Immature natural killer cell (primary cell): ENCODE results near the gene CT45A5. TPM values are rescaled to one million over a fixed set of nuclear protein-coding genes. Genes with fewer than 3 reads are reported as not detected.
"Not testable (repeated sequence)": the region's sequence is repeated elsewhere in the genome, so short reads cannot be mapped to it uniquely, and the experiment has no call there.

Experiments used
- DNase-seq, 3 donors: peaks; one replicate each; pipeline ENCODE4 v3.0.0; 2022; ENCODE audit warnings: mixed read lengths in 1 of 3
- H3K27ac Mint-ChIP-seq, 6 donors: one replicate each; pipeline ENCODE4 v1.8.0; 2020; ENCODE audit warnings: mixed read lengths in 6 of 6, mild to moderate bottlenecking in 5 of 6, inconsistent platforms in 4 of 6, moderate library complexity in 3 of 6
- H3K27me3 Mint-ChIP-seq, 3 donors: one replicate each; pipeline ENCODE4 v1.8.0; 2020 to 2021; ENCODE audit warnings: low read depth in 3 of 3, mild to moderate bottlenecking in 3 of 3, mixed read lengths in 3 of 3, moderate library complexity in 3 of 3, inconsistent platforms in 1 of 3
- H3K36me3 Mint-ChIP-seq, 3 donors: one replicate each; pipeline ENCODE4 v1.8.0; 2020; ENCODE audit warnings: mixed read lengths in 3 of 3, inconsistent platforms in 2 of 3, mild to moderate bottlenecking in 2 of 3
- H3K4me1 Mint-ChIP-seq, 2 donors: one replicate each; pipeline ENCODE4 v1.8.0; 2020; ENCODE audit warnings: inconsistent platforms in 2 of 2, mild to moderate bottlenecking in 2 of 2, mixed read lengths in 2 of 2, moderate library complexity in 1 of 2
- H3K4me3 Mint-ChIP-seq, 5 donors: one replicate each; pipeline ENCODE4 v1.8.0; 2020; ENCODE audit warnings: mild to moderate bottlenecking in 5 of 5, mixed read lengths in 5 of 5, inconsistent platforms in 3 of 5, moderate library complexity in 3 of 5
- H3K9me3 Mint-ChIP-seq, 6 donors: one replicate each; pipeline ENCODE4 v1.8.0; 2020; ENCODE audit warnings: mild to moderate bottlenecking in 6 of 6, mixed read lengths in 6 of 6, inconsistent platforms in 4 of 6, moderate library complexity in 3 of 6
- polyA plus RNA-seq, 3 donors: library from polyadenylated mRNA; unstranded; fragments of 300-500 nt; fragmentation: Illumina TruSeq; gene quantifications; one replicate each; pipeline ENCODE4 v1.2.3, GENCODE V29; 2021

The CT45A5 gene
- not detected for polyA plus RNA-seq

DNA sequence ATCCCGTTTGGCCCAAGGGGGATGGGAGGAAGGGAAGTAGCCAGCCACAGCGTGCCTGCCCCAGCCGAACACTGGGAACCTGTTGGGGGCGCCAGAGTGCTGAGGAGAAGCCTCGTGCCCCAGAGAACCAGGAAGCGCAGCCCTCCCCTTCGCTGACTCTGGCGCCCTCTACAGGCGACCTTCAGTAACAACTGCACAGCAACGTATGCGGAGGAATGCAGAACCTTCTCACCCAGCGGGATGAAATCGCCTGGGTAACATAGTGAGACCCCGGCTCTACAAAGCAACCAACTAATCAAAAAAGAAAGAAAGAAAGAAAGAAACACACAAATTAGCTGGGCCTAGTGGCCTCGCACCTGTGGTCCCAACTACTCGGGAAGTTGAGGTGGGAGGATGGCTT lies at the start of gene CT45A5:
TSS of gene CT45A5 (minus strand) at position 101 of the 400 bp plus-strand sequence. CDS start 3,774 bp downstream, outside the sequence.
- H3K27ac Mint-ChIP-seq, H3K4me1 Mint-ChIP-seq, H3K27me3 Mint-ChIP-seq, H3K4me3 Mint-ChIP-seq, H3K36me3 Mint-ChIP-seq, DNase-seq, H3K9me3 Mint-ChIP-seq: not testable (repeated sequence)

DNA sequence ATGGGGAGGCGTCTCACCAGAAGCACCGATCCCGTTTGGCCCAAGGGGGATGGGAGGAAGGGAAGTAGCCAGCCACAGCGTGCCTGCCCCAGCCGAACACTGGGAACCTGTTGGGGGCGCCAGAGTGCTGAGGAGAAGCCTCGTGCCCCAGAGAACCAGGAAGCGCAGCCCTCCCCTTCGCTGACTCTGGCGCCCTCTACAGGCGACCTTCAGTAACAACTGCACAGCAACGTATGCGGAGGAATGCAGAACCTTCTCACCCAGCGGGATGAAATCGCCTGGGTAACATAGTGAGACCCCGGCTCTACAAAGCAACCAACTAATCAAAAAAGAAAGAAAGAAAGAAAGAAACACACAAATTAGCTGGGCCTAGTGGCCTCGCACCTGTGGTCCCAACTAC lies 34.6 kb upstream of the CT45A5 start, which contains the start of gene CT45A2:
TSS of gene CT45A2 (minus strand) at position 101 of the 400 bp plus-strand sequence. CDS start 3,747 bp downstream, outside the sequence.
- DNase-seq, H3K27me3 Mint-ChIP-seq, H3K4me3 Mint-ChIP-seq, H3K27ac Mint-ChIP-seq, H3K36me3 Mint-ChIP-seq, H3K4me1 Mint-ChIP-seq, H3K9me3 Mint-ChIP-seq: not testable (repeated sequence)

- H3K9me3 Mint-ChIP-seq, H3K36me3 Mint-ChIP-seq, H3K4me3 Mint-ChIP-seq, H3K4me1 Mint-ChIP-seq, H3K27me3 Mint-ChIP-seq, H3K27ac Mint-ChIP-seq, DNase-seq: not testable (repeated sequence)
Observed at GRCh38 chrX:135802687-135803086, 17.4 kb upstream of the CT45A5 start, which contains the start of gene CT45A6. CT45A6 (minus strand) TSS chrX:135802787; CDS start chrX:135798993, 3,794 bp downstream.

DNA sequence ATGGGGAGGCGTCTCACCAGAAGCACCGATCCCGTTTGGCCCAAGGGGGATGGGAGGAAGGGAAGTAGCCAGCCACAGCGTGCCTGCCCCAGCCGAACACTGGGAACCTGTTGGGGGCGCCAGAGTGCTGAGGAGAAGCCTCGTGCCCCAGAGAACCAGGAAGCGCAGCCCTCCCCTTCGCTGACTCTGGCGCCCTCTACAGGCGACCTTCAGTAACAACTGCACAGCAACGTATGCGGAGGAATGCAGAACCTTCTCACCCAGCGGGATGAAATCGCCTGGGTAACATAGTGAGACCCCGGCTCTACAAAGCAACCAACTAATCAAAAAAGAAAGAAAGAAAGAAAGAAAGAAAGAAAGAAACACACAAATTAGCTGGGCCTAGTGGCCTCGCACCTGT lies 17.2 kb downstream of the CT45A5 start, which contains the start of gene CT45A3:
TSS of gene CT45A3 (minus strand) at position 101 of the 400 bp plus-strand sequence. CDS start 3,747 bp downstream, outside the sequence.
- H3K36me3 Mint-ChIP-seq, H3K4me3 Mint-ChIP-seq, H3K4me1 Mint-ChIP-seq, H3K27ac Mint-ChIP-seq, H3K9me3 Mint-ChIP-seq, H3K27me3 Mint-ChIP-seq, DNase-seq: not testable (repeated sequence)

DNA sequence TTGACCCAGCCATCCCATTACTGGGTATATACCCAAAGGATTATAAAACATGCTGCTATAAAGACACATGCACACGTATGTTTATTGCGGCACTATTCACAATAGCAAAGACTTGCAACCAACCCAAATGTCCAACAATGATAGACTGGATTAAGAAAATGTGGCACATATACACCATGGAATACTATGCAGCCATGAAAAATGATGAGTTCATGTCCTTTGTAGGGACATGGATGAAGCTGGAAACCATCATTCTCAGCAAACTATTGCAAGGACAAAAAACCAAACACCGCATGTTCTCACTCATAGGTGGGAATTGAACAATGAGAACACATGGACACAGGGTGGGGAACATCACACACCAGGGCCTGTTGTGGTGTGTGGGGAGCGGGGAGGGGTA lies 40.6 kb downstream of the CT45A5 start:
- not testable (repeated sequence) for H3K36me3 Mint-ChIP-seq, DNase-seq, H3K4me3 Mint-ChIP-seq, H3K27me3 Mint-ChIP-seq, H3K4me1 Mint-ChIP-seq, H3K27ac Mint-ChIP-seq, H3K9me3 Mint-ChIP-seq

GRCh38 chrX:135741192-135741715 lies 44.0 kb downstream of the CT45A5 start:
- Mint-ChIP-seq H3K36me3 (no peaks in the 10 kb centered on the region), H3K9me3 (no peaks in the 10 kb centered on the region), H3K4me3 (no peak overlapping the region), H3K27me3 (peaks cover 3 to 8% (median 6%) of the 10 kb centered on the region in 3 donors), H3K4me1 (no peaks in the 10 kb centered on the region), H3K27ac (no peak overlapping the region)
- no peak for DNase-seq

DNA sequence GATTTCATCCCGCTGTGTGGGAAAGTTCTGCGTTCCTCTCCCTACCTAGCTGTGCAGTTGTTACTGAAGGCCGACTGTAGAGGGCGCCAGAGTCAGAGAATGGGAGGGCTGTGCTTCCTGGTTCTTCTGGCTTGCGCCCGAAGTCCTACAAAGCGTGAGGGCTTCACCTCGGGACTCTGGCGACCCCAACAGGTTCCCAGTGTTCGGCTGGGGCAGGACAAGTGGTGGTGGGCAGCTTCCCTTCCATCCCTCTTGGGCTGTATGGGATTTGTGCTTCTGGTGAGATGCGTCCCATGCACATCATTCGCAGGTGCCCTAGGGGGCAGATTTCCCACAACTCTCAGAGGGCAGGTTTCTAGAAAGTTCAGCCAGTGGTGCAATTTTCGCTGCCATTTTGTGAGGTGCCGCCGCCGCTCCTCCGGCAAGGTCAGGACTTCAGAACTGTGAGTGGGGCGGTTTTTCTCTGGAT lies 44.6 kb downstream of the CT45A5 start:
- peak overlapping the region in 1 of 5 donors; percentile 24 for H3K4me3 Mint-ChIP-seq
- no peak overlapping the region for H3K27ac Mint-ChIP-seq
- no peaks in the 10 kb centered on the region for H3K36me3 Mint-ChIP-seq
- H3K9me3 Mint-ChIP-seq = no peaks in the 10 kb centered on the region
- peaks cover 3 to 6% (median 4%) of the 10 kb centered on the region in 3 donors for H3K27me3 Mint-ChIP-seq
- DNase-seq = peak in 2 of 3 donors; percentile 1 to 14
- no peaks in the 10 kb centered on the region for H3K4me1 Mint-ChIP-seq

- Mint-ChIP-seq H3K4me3 (no peak overlapping the region), H3K9me3 (no peaks in the 10 kb centered on the region), H3K27me3 (peaks cover 2 to 6% (median 3%) of the 10 kb centered on the region in 3 donors), H3K27ac (no peak overlapping the region), H3K4me1 (no peaks in the 10 kb centered on the region), H3K36me3 (no peaks in the 10 kb centered on the region)
- DNase-seq = no peak
Observed at GRCh38 chrX:135737366-135738071, 47.8 kb downstream of the CT45A5 start.

- not testable (repeated sequence) for DNase-seq, H3K27ac Mint-ChIP-seq, H3K4me3 Mint-ChIP-seq, H3K36me3 Mint-ChIP-seq, H3K27me3 Mint-ChIP-seq, H3K4me1 Mint-ChIP-seq, H3K9me3 Mint-ChIP-seq
Observed at GRCh38 chrX:135734666-135735065, 50.6 kb downstream of the CT45A5 start.

Other genes with a start within 250 kb of the CT45A5 start
- not detected for gene CT45A1, start 71.9 kb downstream of the CT45A5 start, polyA plus RNA-seq
- gene CT45A3, start 17.3 kb downstream of the CT45A5 start, polyA plus RNA-seq = not detected
- gene CT45A6, start 17.3 kb upstream of the CT45A5 start, polyA plus RNA-seq = not detected
- gene CT45A2, start 34.5 kb upstream of the CT45A5 start, polyA plus RNA-seq = not detected
- gene CT45A7, start 51.8 kb upstream of the CT45A5 start, polyA plus RNA-seq = not detected
- gene CT45A8, start 69.0 kb upstream of the CT45A5 start, polyA plus RNA-seq = not detected
- not detected for gene CT45A9, start 86.3 kb upstream of the CT45A5 start, polyA plus RNA-seq
- gene CT45A10, start 107.9 kb upstream of the CT45A5 start, polyA plus RNA-seq = not detected
- not detected for gene SAGE1, start 108.2 kb upstream of the CT45A5 start, polyA plus RNA-seq
- gene MMGT1, start 188.5 kb upstream of the CT45A5 start, polyA plus RNA-seq = 10 to 100 TPM in 1 of 3 donors, 1 to 10 TPM in 2; 5.7 to 10.6 (median 8.1) TPM
- gene SLC9A6, start 199.9 kb upstream of the CT45A5 start, polyA plus RNA-seq = 10 to 100 TPM; 13.2 to 20.5 (median 18.6) TPM